Neural progenitor cell (in vitro differentiated cells): ENCODE measurements around the gene BMP7.

Source experiments
- EZH2phosphoT487 ChIP-seq: fragments of 200-600 bp; sonication (generic); IDR thresholded peaks from 2 replicates; pipeline ENCODE4 v1.6.1; 2017; ENCODE audit warnings: antibody characterized with exemption
- TF ChIP-seq, protein P1 (sequence below): fragments of 200-600 bp; sonication (generic); IDR thresholded peaks from 2 replicates; pipeline ENCODE4 v1.5.1; 2017; ENCODE audit warnings: antibody characterized with exemption, mild to moderate bottlenecking

DNA sequence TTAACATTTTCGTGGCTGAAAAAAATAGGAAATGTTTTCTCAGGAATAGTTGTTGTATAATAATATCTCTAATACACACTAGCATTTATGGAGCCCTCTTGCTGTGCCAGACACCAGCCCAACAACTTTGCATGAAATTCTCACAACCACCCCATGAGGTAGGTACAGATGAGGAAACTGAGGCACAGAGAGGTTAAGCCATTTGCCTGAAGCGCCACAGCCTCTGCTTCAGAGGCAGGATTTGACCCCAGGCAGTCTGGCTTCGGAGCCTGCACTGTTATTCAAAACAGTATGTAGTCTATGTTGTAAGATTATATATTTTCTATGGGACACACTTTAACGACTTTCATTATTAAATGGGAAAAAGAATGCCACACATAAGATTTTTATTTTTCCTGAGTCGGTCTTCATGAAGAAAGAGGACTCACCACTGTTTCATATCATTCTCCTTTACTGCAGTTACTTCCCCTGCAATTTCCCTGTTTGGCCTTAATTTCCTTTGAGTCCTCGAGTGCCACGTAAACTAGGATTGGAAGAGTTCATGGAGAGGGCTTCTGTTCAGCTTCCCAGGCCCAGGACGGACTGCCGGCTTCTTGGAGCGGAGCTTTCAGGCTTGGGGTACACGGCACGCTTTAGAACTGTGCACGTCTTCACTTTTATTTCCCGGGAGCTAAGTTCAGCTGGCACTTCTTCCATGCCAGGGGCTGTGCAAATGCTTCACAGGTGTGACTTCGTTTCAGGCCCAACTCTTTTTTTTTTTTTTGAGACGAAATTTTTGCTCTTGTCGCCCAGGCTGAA lies 128.0 kb downstream of the BMP7 start:
- TF ChIP-seq, protein P1, sequence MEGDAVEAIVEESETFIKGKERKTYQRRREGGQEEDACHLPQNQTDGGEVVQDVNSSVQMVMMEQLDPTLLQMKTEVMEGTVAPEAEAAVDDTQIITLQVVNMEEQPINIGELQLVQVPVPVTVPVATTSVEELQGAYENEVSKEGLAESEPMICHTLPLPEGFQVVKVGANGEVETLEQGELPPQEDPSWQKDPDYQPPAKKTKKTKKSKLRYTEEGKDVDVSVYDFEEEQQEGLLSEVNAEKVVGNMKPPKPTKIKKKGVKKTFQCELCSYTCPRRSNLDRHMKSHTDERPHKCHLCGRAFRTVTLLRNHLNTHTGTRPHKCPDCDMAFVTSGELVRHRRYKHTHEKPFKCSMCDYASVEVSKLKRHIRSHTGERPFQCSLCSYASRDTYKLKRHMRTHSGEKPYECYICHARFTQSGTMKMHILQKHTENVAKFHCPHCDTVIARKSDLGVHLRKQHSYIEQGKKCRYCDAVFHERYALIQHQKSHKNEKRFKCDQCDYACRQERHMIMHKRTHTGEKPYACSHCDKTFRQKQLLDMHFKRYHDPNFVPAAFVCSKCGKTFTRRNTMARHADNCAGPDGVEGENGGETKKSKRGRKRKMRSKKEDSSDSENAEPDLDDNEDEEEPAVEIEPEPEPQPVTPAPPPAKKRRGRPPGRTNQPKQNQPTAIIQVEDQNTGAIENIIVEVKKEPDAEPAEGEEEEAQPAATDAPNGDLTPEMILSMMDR = no peak
- no peak for TF ChIP-seq EZH2phosphoT487
